PFSK-1 (cell line): ENCODE data around the gene EME1.

Source experiments
- FOXP2 ChIP-seq: optimal IDR thresholded peaks from 2 replicates; pipeline ENCODE3; 2011; ENCODE audit warnings: borderline replicate concordance, control low read depth, inconsistent platforms; ENCODE audit not compliant: insufficient read depth; ENCODE audit errors: extremely low read length, extremely low read depth
- POLR2AphosphoS5 ChIP-seq: IDR thresholded peaks from 2 replicates; pipeline ENCODE4 v1.6.1; 2012; ENCODE audit warnings: low read depth, mild to moderate bottlenecking, control low read depth, low read length, moderate library complexity
- SIN3A ChIP-seq: IDR thresholded peaks from 2 replicates; pipeline ENCODE4 v1.6.1; 2012; ENCODE audit warnings: mild to moderate bottlenecking, low read length, moderate library complexity, borderline replicate concordance; ENCODE audit not compliant: insufficient read depth
- TAF1 ChIP-seq: IDR thresholded peaks from 2 replicates; pipeline ENCODE4 v1.6.1; 2012; ENCODE audit warnings: low read length, control low read depth, borderline replicate concordance; ENCODE audit not compliant: insufficient read depth
- TF ChIP-seq, protein P1 (sequence below), 2 experiments: IDR thresholded peaks; 2 replicates each; pipeline versions ENCODE4 v1.6.1 to v1.8.0; 2011 to 2012; ENCODE audit warnings: low read depth in 2 of 2, low read length in 2 of 2, control low read depth in 1 of 2, inconsistent platforms in 1 of 2, mild to moderate bottlenecking in 1 of 2, moderate library complexity in 1 of 2; ENCODE audit not compliant: insufficient read depth in 1 of 2

Gene EME1

DNA sequence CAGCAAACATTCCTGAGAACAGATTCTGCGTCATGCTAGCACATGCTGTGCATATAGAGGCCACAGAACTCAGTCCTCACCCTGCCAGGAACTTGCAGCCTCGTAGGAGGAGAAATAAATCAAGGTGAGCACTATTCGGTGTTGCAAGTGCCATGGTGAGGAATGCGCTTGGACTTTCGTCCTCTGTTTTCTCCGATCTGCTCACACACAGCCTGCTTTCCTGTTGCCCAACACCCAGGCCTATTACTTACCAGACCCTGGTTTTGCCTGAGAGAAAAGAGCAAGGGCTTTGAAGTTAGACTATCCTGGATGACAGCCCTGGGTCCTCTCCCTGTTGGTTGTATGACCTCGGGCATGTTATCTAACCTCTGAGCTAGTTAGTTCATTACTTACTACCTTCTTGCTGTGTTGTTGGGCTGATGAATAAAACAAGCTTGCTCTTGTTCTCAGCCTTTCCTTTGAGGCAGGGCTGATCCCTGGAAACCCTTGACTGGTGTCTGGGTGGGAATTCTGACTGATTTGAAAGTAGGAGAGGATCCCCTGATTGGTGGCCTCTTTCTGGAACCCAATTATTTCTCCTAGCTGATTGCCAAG lies 55.9 kb downstream of the EME1 start:
- TF ChIP-seq SIN3A (no peak), TAF1 (no peak), POLR2AphosphoS5 (no peak), FOXP2 (no peak)
- TF ChIP-seq, protein P1, sequence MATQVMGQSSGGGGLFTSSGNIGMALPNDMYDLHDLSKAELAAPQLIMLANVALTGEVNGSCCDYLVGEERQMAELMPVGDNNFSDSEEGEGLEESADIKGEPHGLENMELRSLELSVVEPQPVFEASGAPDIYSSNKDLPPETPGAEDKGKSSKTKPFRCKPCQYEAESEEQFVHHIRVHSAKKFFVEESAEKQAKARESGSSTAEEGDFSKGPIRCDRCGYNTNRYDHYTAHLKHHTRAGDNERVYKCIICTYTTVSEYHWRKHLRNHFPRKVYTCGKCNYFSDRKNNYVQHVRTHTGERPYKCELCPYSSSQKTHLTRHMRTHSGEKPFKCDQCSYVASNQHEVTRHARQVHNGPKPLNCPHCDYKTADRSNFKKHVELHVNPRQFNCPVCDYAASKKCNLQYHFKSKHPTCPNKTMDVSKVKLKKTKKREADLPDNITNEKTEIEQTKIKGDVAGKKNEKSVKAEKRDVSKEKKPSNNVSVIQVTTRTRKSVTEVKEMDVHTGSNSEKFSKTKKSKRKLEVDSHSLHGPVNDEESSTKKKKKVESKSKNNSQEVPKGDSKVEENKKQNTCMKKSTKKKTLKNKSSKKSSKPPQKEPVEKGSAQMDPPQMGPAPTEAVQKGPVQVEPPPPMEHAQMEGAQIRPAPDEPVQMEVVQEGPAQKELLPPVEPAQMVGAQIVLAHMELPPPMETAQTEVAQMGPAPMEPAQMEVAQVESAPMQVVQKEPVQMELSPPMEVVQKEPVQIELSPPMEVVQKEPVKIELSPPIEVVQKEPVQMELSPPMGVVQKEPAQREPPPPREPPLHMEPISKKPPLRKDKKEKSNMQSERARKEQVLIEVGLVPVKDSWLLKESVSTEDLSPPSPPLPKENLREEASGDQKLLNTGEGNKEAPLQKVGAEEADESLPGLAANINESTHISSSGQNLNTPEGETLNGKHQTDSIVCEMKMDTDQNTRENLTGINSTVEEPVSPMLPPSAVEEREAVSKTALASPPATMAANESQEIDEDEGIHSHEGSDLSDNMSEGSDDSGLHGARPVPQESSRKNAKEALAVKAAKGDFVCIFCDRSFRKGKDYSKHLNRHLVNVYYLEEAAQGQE (IDR thresholded peaks at IDR 0.05; ENCODE audit: insufficient read depth in 1 of 2, low read depth in 2 of 2, low read length in 2 of 2): no peak

DNA sequence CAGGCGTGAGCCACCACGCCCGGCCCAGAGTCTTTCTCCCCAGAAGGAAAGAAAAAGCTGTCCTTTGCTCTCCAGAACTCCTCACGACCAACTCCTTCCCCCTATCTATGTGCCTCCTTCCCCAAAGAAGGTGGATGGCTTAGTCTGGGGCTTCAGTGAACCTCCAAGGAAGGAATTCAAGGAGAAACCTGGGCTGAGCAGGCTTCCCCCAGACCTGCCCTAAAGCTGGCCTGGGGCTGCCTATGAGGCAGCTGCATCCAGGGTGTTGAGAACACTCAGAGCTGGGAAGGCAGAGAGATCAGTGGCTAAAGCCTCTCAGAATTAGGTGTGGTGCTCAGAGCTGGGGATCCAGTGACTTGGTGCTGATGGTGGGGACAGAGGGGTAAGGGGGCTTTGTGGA lies 56.8 kb downstream of the EME1 start:
- TF ChIP-seq TAF1 (no peak), POLR2AphosphoS5 (no peak), FOXP2 (no peak), SIN3A (no peak)
- TF ChIP-seq, protein P1 (IDR thresholded peaks at IDR 0.05; ENCODE audit: insufficient read depth in 1 of 2, low read depth in 2 of 2, low read length in 2 of 2): no peak
